Muscle layer of colon (tissue), 2 donors: Measurements from ENCODE around the gene IL18.

ENCODE experiments used
- H3K27ac ChIP-seq: one replicate; pipeline ENCODE4 v1.7.0; 2013; ENCODE audit warnings: low read depth, mild to moderate bottlenecking, low read length, moderate library complexity
- H3K27me3 ChIP-seq, 2 donors: one replicate each; pipeline ENCODE4 v1.7.0; 2013; ENCODE audit warnings: low read length in 2 of 2, mild to moderate bottlenecking in 2 of 2; ENCODE audit not compliant: insufficient read depth in 2 of 2, control insufficient read depth in 1 of 2
- H3K36me3 ChIP-seq: one replicate; pipeline ENCODE4 v1.7.0; 2013; ENCODE audit warnings: mild to moderate bottlenecking, low read length; ENCODE audit not compliant: insufficient read depth
- H3K4me1 ChIP-seq: one replicate; pipeline ENCODE4 v1.7.0; 2013; ENCODE audit warnings: mild to moderate bottlenecking, low read length; ENCODE audit not compliant: insufficient read depth
- H3K4me3 ChIP-seq, 2 donors: one replicate each; pipeline ENCODE4 v1.7.0; 2013; ENCODE audit warnings: low read length in 2 of 2, low read depth in 1 of 2, mild to moderate bottlenecking in 1 of 2, moderate library complexity in 1 of 2
- H3K9ac ChIP-seq: one replicate; pipeline ENCODE4 v1.7.0; 2013; ENCODE audit warnings: low read length
- H3K9me3 ChIP-seq: one replicate; pipeline ENCODE4 v1.7.0; 2013; ENCODE audit warnings: mild to moderate bottlenecking, low read length
- donor health status: abdominal sarcoma.
- donor health status: Adenocarcinoma of cecum.

IL18 gene

GRCh38 chr11:112150517-112150916 lies 13.4 kb downstream of the IL18 start:
- H3K27me3 ChIP-seq: no peaks in the 10 kb centered on the region
- no peaks in the 10 kb centered on the region for H3K36me3 ChIP-seq
- no peak overlapping the region for H3K4me3 ChIP-seq
- H3K9ac ChIP-seq: no peak overlapping the region
- no peaks in the 10 kb centered on the region for H3K9me3 ChIP-seq
- no peaks in the 10 kb centered on the region for H3K4me1 ChIP-seq
- H3K27ac ChIP-seq: no peak overlapping the region

DNA sequence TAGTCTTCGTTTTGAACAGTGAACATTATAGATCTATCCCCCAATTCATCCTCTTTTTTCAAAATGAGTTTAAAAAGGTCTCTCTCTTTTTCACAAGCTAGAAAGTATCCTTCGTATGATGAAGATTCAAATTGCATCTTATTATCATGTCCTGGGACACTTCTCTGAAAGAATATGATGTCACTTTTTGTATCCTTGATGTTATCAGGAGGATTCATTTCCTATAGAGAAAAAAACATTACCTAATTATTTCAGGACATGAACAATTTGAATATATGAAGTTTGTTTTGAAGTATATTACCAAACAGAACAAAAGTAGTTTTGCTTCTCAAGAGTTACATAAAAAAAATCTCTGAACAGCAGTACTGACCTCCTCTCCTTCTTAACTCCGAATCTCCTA lies 20.3 kb downstream of the IL18 start:
- Histone ChIP-seq H3K36me3 (no peaks in the 10 kb centered on the region), H3K9ac (no peak overlapping the region), H3K4me1 (no peaks in the 10 kb centered on the region), H3K27me3 (no peaks in the 10 kb centered on the region), H3K27ac (no peak overlapping the region), H3K4me3 (no peak overlapping the region), H3K9me3 (peaks cover 5% of the 10 kb centered on the region)

- H3K4me3 ChIP-seq: no peak overlapping the region
- no peaks in the 10 kb centered on the region for H3K9me3 ChIP-seq
- no peak overlapping the region for H3K9ac ChIP-seq
- no peaks in the 10 kb centered on the region for H3K36me3 ChIP-seq
- no peaks in the 10 kb centered on the region for H3K4me1 ChIP-seq
- H3K27me3 ChIP-seq: no peaks in the 10 kb centered on the region
- H3K27ac ChIP-seq: no peak overlapping the region
These were observed 29.4 kb downstream of the IL18 start for GRCh38 chr11:112134473-112134872.

DNA sequence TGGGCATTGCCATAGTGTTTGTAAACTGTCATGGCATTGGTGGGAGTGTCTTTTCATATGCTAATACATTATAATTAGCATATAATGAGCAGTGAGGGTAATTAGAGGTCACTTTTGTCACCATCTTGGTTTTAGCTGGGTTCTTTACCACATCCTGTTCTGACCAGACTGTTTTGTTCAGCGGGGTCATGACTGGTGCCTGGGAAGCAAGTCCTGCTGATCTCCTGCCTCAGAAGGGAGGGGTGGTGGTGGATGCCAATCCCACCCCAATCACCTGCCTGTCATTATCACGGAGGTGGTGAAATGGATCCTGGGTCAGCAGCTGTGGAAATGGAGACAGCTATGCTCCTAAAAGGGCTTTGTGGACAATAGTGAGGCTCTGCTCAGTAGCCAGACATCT lies 31.2 kb downstream of the IL18 start:
- Histone ChIP-seq H3K27ac (no peak overlapping the region), H3K4me1 (no peaks in the 10 kb centered on the region), H3K9ac (no peak overlapping the region), H3K27me3 (no peaks in the 10 kb centered on the region), H3K9me3 (no peaks in the 10 kb centered on the region), H3K4me3 (no peak overlapping the region), H3K36me3 (no peaks in the 10 kb centered on the region)

GRCh38 chr11:112129656-112130055 lies 34.2 kb downstream of the IL18 start:
- no peaks in the 10 kb centered on the region for H3K4me1 ChIP-seq
- no peaks in the 10 kb centered on the region for H3K9me3 ChIP-seq
- no peaks in the 10 kb centered on the region for H3K36me3 ChIP-seq
- H3K27ac ChIP-seq: no peak overlapping the region
- no peak overlapping the region for H3K9ac ChIP-seq
- H3K4me3 ChIP-seq: no peak overlapping the region
- no peaks in the 10 kb centered on the region for H3K27me3 ChIP-seq

DNA sequence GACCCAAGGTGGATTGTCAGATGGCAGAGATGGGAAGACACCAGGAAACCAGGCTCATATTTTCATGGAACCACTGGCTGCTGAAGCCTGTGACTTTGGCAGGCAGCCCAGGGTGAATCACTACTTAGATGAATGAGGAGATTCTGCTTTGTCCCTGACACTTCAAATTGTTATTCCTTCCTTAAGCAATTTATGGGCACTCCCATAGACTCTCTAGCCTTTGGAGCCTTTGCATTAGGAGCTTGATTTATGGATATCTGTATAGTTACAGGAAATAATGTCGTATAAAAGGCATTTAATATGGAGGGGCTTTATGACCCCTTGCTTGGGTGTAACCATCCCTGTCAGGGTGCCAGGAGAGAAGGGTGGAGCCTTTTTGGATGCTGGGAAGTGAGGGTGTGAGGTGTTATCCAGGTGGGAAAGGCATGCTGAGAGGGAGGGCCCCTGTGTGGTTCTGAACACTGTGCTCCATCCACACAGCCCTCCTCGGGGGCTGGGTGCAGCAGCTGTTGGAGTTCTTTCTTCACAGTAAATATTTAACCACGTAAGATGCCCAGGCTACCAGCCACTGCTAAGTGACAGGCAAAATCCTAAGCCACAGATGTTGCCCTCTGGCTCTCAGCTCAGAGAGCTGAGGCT lies 35.3 kb downstream of the IL18 start:
- Histone ChIP-seq H3K27ac (no peak overlapping the region), H3K4me1 (no peaks in the 10 kb centered on the region), H3K9ac (no peak overlapping the region), H3K9me3 (no peaks in the 10 kb centered on the region), H3K27me3 (no peaks in the 10 kb centered on the region), H3K4me3 (no peak overlapping the region), H3K36me3 (no peaks in the 10 kb centered on the region)

GRCh38 chr11:112127056-112127455 lies 36.8 kb downstream of the IL18 start:
- H3K9ac ChIP-seq: no peak overlapping the region
- H3K9me3 ChIP-seq: no peaks in the 10 kb centered on the region
- no peak overlapping the region for H3K27ac ChIP-seq

GRCh38 chr11:112123129-112123528 lies 40.8 kb downstream of the IL18 start:
- Histone ChIP-seq H3K27me3 (no peaks in the 10 kb centered on the region), H3K4me1 (no peaks in the 10 kb centered on the region), H3K27ac (no peak overlapping the region), H3K9me3 (no peaks in the 10 kb centered on the region), H3K36me3 (no peaks in the 10 kb centered on the region), H3K4me3 (no peak overlapping the region), H3K9ac (no peak overlapping the region)

More at GRCh38 chr11:112127056-112127455, 36.8 kb downstream of the IL18 start:
- Histone ChIP-seq H3K27me3 (no peaks in the 10 kb centered on the region), H3K4me3 (no peak overlapping the region), H3K4me1 (no peaks in the 10 kb centered on the region), H3K36me3 (no peaks in the 10 kb centered on the region)

DNA sequence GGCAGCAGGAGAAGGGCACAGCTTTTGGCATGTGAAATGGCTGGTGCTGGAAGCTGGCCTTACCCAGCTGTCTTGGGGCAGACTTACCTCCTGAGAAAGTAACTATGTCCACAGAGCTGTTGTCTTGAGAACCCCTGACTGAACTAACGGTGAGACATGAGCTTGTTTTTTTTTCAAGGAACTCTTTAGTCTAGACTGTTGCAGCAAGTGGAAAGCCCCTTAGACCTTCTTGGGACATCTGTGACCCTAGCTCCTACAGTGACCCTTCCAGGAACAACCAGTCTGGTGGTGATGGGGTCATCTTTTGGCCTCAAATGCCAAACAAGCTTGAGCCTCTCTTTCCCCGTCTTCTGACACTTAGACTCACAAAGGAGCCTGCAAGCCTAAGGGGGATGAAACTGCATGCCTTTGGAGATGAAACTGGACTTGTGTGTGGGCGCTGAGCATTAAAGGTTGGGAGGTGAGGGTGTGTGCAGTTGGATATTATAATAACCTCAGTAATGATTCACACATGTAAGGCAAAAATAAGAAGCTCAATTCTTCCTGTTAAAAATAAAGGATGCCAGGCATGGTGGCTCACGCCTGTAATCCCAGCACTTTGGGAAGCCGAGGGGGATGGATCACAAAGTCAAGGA lies 41.8 kb downstream of the IL18 start:
- no peaks in the 10 kb centered on the region for H3K4me1 ChIP-seq
- no peaks in the 10 kb centered on the region for H3K36me3 ChIP-seq
- no peaks in the 10 kb centered on the region for H3K9me3 ChIP-seq
- H3K4me3 ChIP-seq: no peak overlapping the region
- no peaks in the 10 kb centered on the region for H3K27me3 ChIP-seq
- no peak overlapping the region for H3K27ac ChIP-seq
- no peak overlapping the region for H3K9ac ChIP-seq

DNA sequence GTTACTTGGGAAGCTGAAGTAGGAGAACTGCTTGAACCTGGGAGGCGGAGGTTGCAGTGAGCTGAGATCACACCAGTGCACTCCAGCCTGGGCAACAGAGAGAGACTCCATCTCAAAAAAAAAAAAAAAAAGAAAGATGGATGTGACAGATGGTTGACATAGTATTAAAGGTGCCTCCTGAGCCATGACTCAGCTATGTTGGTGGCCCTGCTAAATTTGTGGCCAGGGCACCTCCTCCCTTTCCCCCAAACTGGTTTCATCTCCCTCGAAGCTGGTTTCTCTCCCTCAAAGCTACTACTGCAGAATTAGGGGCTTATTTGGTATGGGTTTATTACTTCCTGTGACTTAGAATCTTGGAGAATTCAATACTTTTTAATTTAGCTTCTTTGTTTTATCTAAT lies 45.7 kb downstream of the IL18 start:
- no peak overlapping the region for H3K4me3 ChIP-seq
- H3K27ac ChIP-seq: no peak overlapping the region
- H3K4me1 ChIP-seq: no peaks in the 10 kb centered on the region
- no peak overlapping the region for H3K9ac ChIP-seq
- no peaks in the 10 kb centered on the region for H3K9me3 ChIP-seq
- no peaks in the 10 kb centered on the region for H3K27me3 ChIP-seq
- no peaks in the 10 kb centered on the region for H3K36me3 ChIP-seq

DNA sequence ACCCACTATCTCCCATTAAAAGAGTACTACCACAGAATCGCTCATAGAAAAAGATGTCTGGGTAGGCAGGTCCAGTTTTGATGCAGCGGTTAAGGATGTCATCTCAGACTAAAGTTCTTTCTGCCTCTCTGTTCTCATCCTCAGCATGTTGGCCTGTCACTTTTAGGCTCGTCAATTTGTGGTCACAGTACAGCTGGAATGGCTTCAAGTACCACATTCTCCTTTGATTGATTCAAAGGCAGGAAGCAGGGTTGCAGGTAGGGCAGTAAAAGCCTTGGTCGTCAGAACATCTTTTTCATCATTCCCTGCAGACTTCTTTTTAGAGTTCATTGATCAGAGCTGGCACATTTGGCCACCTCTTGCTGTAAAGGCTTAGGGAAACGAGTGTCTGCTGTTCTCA lies 48.5 kb downstream of the IL18 start:
- no peak overlapping the region for H3K9ac ChIP-seq
- no peaks in the 10 kb centered on the region for H3K36me3 ChIP-seq
- H3K4me1 ChIP-seq: no peaks in the 10 kb centered on the region
- H3K4me3 ChIP-seq: no peak overlapping the region
- no peaks in the 10 kb centered on the region for H3K27me3 ChIP-seq
- no peak overlapping the region for H3K27ac ChIP-seq
- H3K9me3 ChIP-seq: no peaks in the 10 kb centered on the region

GRCh38 chr11:112114460-112114859 lies 49.4 kb downstream of the IL18 start:
- no peaks in the 10 kb centered on the region for H3K4me1 ChIP-seq
- H3K9me3 ChIP-seq: no peaks in the 10 kb centered on the region
- H3K4me3 ChIP-seq: no peak overlapping the region
- H3K36me3 ChIP-seq: no peaks in the 10 kb centered on the region
- no peaks in the 10 kb centered on the region for H3K27me3 ChIP-seq
- H3K27ac ChIP-seq: no peak overlapping the region
- no peak overlapping the region for H3K9ac ChIP-seq
